HG02981 (cell line): ENCODE results near the gene FGFR3.

ENCODE experiments used
- ATAC-seq: cut with Tn5 transposase; IDR thresholded peaks from one replicate; pipeline ENCODE4 v1.9.1; 2021; ENCODE audit warnings: mild to moderate bottlenecking, moderate library complexity; ENCODE audit not compliant: unreplicated experiment

Gene FGFR3

DNA sequence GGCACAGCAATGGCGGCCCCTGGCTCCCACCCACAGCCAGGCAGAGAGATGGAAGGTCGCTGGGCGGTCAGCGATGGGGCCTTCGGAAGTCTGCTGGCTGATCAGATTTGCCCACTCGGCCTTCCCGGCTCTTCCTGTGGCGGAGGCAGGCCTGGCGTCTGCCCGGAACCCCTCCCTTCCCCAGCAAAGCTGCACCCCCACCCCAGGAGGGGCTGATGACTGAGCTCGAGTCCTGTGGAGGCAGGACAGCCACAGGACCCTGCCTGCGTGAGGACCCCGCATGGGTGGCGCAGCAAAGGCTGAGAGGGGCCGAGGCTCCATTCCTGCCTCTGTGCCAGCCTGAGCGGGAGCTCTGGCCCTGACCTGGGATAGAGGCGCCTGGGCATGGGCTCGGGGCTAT lies 37.0 kb upstream of the FGFR3 start:
- no peak for ATAC-seq

DNA sequence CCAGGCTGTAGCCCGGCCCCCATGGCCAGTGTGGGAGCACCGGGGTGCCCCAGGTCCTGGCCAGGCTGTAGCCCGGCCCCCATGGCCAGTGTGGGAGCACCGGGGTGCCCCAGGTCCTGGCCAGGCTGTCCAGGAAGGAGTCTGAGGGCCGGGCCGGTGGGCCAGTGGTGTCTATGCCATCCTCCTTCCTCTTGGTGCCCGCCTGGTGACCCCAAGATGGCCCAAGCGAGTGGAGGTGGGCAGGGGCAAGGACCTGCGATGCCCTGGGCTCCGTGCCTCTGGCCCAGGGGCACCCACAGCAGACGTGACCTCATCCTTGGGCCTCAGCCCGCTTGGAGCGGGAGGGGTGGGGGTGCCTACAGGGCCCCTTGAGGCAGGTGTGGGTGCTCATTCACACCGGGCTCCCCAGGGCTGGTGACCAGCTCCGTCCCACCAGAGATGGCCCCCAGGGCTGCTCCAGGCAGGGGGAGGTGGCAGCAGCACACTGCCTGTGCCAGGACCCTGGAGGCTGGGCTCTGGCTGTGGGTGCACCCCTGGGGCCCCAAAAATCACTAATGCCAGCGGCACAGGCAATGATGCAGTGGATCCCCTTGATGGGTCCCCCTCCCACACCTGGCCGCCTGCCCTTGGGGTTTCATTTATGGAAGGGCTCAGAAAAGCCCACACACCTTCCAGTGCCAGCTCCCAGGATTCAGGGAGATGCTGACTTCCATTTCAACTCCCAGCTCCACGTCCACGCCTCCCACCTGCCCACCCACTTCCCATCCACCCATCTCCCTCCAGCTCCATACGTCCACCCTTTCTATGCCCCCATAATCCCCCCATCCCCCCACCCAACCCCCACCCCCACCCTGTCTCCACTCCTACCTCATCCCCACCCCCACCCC lies 36.0 kb upstream of the FGFR3 start:
- no peak for ATAC-seq

DNA sequence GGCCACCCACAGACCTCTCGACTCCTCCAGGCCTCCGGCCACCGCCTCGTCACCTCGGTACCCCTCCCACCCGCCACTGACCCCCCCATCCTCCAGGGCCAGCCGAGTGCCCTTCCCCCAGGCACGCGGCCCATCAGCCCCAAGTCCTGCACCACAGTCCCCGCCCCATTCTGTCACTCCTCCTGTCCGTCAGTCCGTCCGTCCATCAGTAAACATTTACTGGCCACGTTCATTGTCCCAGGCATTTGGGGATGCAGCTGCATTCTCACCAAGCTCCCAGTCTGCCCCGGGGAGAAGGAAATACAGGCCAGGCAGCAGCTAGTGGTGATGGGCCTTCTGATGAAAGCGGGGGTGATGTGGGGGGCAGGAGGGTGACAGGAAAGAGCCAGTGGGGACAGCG lies 35.3 kb upstream of the FGFR3 start:
- no peak for ATAC-seq

DNA sequence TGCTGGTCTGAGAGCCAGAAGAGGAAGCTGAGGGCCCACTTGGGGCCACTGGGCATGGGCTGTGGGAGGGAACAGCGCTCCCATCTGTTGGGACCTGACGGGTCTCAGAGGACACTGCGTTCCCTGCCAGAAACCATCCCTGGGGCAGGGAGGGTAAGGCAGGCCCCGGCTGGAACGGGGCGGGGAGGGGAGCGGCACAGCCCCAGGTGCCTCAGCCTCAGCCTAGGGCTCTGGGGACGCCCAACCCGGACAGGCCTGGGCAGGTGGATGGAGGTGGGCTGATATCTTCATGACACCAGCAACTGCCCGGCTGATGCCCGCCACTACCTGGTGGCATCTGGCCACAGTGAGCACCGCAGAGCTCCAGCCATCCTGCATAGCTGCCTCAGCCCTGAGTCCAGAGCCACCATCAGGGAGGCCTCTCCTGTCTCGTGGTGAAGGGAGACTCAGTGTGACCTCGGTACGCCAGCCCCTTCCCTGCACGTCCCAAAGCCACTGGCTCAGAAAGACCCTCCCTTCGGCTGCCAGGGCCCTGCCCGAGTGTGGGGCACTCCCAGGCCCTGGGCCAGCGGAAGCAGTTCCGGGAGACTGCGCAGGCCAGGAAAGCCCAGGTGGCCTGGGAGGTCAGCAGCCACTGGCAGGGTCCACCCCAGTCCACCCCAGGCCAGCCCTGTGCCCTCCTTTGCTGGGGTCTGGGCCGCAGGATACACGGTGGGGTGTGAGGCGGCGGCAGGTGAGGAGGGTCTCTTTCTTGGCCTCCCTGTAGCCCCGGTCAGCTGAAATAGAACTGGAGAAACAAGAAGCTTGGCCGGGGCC lies 34.6 kb upstream of the FGFR3 start:
- no peak for ATAC-seq

DNA sequence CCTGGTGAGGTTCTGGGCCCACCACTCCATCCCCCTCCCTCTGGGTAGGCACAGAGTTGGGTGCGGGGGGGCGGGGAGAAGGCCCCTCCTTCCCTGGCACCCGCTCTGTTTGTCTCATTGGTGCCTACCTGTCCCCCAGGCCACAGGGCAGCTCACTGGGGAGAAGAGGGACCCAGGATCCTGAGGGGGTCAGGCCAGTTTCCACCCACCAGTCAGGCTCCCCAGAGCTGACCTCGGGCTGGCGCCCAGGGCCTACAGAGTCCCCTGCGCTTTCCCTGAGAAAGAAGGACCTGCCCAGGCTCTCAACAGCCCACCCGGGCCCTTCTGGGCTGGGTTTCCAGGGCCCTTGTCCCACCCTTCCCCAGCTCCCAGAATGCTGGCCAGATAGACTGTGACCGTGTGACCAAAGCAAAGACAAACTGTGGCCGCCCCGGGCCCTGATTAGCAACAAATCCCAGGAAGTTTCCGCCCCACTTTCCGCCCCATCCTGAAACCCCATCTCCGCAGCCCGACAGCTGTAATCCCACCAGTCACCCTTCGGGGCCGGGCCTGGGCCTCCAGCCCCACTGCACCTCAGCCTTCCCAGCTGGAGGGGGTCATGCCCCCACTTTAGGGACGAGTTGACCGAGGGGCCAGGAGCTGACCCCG lies 33.8 kb upstream of the FGFR3 start:
- no peak for ATAC-seq

DNA sequence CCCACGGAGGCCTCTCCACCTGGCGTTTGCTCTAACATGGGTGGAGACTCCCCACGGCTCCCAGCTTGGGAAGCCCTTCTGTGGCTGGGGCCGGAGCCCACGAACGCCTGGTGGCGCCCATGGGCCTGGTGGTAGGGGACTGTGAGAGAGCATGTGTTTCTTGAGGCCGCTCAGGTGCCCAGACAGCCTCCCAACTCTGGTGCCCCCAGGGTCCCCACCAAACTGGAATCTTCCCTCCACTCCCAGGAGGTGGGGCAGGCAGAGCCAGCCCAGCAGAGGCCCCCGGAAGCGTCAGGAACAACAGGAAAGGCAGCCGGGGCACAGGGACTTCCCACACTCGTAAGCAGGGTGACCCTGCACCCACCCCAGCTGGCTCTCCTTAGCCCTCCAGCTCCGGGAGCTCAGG lies 33.3 kb upstream of the FGFR3 start:
- ATAC-seq: no peak

DNA sequence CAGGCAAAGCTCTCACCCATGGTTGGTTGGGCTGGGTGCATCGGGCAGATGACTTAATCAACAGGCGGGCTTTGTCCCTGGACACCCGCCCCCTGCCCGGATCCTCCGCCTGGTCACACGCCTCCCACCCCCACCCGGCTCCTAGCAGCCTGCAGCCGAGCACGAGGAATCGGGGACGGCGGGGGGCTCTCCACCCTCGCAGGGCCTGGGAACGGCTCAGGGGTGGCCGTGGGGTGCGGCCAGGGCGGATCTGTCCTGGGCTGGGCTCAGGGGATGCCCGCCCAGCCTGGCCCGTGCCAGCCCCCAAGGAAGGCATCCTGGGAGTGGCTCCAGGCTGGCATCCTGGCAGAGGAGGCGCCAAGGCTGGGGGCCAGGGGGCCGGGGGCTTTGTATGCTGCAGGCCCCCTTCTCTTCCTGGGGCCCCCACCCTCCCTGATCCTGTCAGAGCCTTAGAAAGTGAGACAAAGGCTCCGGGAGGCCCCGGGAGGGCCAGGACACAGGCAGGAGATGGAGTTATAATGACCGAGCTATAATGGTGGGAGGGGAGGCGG lies 32.5 kb upstream of the FGFR3 start:
- ATAC-seq: no peak

DNA sequence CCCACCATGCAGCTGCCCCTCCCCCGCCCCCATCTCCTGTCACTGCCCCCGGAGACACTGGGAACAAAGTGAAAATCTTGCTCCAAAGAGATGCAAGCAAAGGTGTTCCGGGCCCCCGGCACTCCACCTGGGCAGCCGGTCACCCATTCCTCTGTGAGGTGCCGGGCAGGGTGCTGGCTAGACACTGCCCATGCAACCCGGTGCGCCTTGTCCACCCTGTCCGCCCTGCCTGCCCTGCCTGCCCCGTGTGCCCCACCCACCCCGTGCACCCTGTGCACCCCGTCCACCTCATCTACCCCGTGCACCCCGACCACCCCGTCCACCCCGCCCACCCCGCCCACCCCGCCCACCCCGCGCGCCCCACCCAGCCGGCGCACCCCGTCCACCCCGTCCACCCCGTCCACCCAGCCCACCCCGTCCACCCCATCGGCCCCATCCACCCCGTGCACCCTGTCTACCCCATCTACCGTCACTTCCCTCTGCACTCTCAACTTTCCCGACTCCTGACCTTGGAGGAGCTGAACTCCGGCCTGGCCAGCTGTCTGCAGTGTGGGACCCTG lies 31.9 kb upstream of the FGFR3 start:
- no peak for ATAC-seq

DNA sequence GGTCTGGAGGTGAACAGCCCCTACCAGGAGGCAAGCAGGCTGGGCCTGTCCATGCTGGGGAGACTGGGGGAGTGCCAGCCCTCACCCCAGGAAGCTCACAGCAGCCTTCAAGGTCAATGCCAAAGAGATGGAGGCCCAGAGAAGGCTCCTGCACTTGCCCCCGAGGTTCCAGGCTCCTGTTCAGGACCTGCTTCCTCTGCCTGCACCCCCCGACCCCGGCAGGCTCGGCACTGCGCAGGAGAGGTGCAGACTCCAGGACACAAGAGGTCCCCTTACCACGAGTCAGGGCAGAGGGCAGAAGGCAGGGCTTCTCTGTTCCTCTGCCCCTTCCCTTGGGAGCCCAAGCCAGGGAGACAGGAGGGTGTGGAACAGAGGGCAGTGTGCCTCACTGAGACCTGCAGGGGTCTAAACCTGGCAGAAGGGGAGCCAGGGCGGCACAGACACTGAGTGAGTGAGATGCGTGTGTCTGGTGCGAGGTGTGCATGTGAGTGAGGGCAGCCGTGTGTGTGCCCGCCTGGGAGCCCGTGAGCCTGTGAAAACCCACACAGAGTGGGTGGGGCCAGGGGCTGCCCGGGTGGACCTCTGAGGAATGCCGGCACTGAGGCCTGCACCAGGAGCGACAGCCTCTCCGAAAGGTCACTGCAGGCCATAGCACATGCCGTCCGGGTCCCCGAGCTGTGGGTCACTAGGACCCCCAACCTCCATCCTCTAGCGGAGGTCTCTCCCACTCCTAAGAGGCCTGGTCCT lies 30.7 kb upstream of the FGFR3 start:
- no peak for ATAC-seq

DNA sequence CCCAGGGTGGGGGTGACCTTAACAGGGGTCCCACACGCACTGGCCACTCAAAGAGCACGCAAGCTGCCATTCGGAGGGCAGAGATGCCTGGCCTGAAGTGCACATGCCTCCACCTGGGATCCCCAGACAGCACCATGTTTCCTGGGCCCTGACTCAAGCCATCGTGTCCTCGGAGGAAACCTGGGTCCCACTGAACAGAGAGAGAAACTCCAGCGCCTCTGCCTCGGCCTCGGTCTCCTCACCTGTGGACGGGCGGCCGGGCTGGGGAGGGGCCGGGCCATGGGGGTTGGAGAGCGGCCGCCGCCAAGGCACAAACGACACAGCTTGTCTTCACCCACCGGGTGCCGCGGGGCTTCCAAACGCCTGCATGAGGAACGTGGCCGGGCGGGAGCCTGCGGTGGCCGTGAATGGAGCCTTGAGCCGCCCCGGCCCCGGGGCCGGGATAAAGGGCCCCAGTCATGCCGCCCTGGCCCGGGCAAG lies 30.0 kb upstream of the FGFR3 start:
- ATAC-seq: no peak

DNA sequence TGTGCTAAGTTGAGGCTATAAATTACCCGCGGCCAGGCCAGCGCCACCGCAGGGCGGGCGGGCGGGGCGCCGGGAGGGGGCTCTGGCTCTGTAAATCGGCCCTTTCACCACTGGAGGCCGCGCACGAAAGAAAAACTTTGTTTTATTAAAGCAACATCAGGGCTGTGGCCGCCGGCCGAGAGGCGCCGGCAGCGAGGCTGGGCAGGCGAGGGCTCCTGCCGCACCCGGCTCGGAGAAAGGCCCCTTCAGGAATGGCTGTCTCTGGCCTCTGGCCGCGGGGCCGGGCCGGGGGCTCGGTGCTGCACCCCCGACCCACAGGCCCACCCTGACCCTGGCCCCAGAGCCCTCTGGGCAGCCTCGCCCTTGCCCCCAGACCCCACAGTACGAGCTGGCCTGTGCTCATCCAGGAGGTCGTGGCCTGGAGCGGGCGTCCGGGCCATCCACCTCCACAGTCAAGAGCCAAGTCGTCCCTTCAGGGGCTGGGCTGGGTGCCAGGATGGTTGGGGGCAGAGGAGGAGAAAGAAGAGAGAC lies 29.5 kb upstream of the FGFR3 start:
- no peak for ATAC-seq

DNA sequence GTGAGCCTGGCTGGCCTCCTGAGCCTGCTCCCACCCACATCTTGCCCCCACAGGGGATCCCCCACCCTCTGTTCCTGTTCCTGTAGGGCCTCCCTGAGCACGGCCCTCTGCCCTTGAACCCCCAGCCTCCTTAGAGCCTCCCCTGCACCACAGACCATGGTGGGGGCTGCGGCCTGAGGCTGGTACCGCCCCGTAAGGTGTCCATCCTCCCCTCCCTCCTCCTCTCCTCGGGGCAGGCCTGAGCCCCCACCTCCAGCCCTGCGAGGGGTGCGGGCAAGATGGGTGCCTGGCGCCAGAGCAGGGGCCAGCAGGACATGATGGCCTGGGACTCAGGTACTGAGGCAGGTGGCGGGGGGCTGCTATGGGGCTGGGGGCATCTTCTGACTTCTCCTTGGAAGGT lies 28.4 kb upstream of the FGFR3 start:
- ATAC-seq: no peak

DNA sequence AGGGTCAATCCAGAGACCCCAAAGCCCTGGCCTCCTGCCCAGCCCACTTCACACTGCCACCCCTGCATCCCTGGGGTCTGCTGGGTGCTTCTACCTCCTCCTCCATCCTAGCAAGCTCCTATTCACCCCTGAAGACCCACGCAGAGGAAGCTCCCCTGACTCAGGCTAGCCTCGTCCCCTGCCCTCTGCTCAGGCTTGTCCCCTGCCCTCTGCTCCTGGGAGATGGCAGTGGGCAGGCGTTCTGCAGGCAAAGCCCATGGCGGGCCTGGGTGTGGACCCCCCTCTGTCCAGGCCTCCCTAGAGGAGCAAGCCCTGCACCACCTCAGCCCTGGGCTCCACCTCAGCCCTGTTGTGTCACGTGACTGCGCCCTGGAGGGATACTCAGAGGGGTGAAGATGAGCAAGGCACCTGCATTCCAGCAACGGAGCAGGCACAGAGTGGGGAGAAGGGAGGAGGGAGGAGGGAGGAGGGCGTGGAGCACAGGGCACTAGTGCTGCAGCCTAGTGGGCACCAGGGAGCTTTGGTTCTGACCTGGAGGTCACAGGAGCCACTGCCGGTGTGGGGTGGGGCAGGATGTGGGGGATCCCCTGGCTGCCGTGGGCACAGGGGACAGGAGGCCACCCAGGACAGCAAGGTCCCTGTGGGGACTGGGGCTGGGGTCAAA lies 27.6 kb upstream of the FGFR3 start:
- ATAC-seq: no peak

DNA sequence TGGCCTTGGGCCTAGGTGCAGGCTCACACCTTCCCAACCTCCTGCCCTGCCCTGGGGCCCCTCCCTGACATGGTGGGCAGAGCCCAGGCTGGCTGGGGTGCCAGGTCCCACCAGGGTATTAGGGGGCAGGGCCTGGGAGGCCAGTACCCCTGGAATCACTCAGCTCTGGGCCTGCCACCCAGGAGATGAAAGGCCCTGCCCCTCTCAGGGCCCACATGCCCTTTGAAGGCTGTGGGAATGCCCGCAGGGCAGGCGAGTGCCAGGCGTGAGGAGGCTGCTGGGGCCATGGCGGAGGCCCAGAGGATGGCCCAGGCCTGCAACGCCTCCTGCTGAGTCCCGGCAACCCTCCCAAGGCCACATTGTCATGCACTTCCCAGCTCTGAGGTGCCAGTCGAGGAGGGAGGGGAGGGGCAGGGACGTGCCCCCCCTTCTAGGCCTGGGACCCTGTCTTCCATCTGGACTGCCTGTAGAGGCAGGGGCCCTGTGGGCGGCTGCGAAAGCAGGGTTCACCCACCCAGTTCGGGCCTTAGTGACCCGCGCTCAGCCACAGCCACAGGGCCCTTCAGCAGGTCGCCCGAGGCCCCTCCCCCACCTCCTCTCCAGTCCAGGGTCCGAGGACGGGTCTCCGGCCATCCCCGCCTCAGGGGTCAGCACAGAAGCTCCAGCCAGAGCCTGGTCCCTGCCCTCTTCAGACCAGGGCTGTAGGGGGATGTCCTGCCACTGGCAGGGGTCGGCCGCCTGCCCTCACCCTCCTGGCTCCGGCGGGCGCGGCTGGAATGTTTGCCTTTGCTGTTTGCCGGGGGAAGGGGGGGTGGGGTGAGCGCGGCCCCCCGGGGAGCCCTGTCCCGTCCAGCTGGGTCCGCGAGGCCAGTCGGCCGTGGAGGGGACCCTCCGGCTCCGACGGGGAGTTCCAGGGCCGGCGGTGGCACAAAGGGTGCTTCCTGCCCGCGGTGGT lies 26.7 kb upstream of the FGFR3 start:
- ATAC-seq: no peak

DNA sequence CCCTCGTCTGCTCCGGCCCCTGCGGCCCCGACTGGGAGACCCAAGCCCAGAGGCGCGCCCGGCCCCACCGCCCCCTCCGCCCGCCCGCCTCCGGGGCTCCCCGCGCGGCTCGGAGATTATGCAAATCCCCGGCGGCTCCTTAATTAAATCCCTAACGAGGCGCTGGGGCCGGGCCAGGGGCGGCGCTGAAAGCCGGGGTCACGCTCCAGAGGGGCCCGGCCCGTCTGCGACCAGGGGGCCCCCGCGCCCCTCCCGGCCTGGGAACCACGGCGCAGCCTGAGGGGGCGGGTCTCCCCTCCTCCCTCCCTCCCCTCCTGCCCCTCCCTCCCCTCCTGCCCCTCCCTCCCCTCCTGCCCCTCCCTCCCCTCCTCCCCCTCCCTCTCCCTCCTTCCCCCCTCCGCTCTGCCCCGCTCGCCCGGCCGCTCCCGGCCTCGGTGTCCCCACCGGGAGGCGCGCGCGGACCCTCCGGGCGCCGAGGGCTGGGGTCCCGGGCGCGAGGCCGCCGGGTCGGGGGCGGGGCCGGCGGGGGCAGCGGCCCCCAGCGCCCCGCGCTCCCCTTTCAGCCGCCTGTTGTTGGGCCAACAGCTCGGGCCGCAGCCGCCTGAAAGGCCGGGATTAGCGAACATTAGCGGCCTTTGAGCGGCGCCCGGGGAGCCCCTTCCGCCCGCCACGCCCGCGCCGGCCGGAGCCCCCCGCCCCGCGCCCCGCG lies 25.9 kb upstream of the FGFR3 start:
- no peak for ATAC-seq

DNA sequence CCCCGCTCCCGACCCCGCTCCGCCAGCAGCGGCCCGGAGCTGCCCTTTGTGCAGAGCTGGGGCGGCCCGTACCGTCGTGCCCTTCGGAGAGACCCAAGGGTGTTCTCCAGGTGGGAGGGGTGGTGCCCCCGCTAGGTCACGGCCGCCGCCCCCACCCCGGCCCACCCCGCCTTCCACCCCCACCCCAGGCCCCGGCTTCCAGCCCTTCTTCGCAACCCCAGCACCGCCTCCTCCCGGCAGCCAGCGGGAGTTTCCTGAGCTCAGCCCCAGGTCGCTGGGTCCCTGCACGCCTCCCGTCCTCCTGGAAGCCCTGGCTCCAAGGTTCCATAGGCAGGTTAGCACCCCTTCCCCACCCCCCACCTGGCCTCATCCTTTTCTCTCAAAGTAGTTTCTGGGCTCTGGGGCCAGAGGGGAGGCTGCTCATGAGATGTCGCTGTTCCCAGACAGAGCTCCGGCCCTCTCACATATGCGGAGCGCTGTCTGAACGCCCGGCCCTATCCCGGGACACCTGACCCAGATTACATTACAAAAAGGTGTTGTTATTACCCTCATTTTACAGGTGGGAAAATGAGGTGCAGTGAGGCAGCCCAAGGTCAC lies 25.2 kb upstream of the FGFR3 start:
- ATAC-seq: no peak

DNA sequence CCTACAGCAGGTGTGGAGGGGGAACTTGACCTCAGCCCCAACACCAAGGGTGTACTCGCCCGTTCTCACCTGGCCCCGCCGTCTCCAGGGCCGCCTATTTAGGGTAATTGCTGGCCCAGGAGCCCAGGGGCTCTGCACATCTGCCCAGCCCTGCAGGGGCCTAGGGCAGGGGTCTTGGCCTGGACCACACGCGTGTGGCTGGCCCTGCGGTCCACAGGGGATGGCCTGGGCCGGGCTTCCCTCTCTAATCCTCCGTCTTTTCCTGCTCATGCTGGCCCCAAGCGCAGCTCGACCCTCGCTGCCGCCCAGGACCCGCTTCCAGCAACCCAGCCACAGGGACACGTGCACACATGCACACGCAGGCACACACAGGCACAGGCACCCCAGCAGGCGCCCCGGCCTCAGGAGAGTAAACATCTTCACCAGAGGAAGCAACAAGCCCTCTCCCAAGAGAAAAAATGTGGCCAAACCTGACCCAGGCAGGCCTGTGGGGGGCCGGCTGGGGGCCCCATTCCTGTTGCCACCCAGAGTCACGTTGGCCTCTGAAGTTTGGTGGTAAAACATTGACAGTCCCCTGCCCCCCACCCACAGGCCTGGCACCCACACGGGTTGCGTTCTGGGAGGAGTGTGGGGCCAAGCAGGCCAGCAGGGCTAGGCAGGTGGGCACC lies 24.6 kb upstream of the FGFR3 start:
- no peak for ATAC-seq
